ENCODE results near the gene SERPIND1. TPM values are rescaled to one million over a fixed set of nuclear protein-coding genes. Genes with fewer than 3 reads are reported as not detected.
"Not testable (repeated sequence)": the region's sequence is repeated elsewhere in the genome, so short reads cannot be mapped to it uniquely, and the experiment has no call there.

The SERPIND1 gene
- total RNA-seq, 1 donor from 2014 or later = 0.21 TPM

DNA sequence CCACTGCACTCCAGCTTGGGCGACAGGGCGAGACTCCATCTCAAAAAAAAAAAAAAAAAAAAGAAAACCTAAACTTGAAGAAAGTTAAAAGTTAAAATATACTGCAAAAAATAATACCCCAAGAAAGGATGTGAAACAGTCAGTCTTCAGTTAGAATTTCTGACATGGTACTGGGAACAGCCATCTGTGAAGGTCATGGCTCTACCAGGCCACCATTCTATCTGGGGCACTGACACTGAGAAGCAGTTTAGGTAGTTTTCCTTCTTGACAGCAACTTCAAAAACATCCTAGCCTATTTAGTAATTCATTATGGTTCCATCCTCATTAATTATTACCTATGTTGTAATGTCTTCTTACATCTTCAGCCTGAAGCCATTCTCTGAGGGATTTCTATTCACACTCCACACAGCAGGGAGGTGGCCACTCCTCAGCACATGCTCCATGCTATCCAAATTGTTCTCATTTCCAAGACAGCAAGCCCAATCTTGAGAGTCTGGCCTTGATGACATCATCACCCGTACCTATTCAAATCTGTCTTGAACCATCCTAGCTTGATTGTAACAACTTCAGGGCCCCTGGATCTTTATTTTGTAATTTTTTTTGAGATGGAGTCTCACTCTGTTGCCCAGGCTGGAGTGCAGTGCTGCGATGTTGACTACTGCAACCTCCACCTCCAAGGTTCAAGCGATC, 38.2 kb downstream of the SERPIND1 start:
- DNase-seq (ENCODE audit: low spot score) = no peak

DNA sequence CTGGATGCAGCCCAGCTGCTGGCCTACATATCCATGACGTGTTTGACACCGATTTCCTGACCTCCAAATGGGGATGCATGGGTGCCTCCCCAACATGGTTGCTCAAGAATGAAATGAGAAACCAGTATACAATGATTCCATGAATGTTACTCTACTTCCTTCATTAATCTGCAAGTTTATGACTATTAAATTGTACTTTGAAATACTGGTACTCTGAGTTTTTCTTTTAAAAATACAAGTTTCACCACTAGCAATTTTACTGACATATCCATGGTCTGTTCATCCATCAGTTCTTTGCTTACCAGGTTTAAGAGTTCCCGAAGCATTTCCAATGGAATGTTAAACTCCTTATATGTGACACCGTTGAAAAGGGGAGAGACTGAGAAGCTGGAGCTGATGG, 39.1 kb downstream of the SERPIND1 start:
- no peak for DNase-seq (ENCODE audit: low spot score)

DNA sequence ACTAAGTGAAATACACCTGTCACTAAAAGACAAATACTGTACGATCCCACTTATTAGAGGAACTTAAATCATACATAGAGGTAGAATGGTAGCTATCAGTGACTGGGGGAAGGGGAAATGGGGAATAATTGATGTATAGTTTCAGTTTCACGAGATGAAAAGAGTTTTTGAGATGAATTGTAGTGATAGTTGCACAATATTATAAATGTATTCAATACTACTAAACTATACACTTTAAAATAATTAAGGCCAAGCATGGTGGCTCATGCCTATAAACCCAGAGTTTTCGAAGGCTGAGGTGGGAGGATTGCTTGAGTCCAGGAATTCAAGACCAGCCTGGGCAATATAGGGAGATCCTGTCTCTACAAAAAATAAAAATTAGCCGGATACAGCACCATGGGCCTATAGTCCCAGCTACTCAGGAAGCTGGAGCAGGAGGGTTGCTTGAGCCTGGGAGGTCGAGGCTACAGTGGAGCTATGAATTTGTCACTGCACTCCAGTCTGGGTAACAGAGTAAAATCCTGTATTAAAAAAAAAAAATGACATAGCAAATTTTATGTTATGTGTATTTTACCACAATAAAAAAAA, 40.4 kb downstream of the SERPIND1 start:
- DNase-seq (ENCODE audit: low spot score) = no peak

DNA sequence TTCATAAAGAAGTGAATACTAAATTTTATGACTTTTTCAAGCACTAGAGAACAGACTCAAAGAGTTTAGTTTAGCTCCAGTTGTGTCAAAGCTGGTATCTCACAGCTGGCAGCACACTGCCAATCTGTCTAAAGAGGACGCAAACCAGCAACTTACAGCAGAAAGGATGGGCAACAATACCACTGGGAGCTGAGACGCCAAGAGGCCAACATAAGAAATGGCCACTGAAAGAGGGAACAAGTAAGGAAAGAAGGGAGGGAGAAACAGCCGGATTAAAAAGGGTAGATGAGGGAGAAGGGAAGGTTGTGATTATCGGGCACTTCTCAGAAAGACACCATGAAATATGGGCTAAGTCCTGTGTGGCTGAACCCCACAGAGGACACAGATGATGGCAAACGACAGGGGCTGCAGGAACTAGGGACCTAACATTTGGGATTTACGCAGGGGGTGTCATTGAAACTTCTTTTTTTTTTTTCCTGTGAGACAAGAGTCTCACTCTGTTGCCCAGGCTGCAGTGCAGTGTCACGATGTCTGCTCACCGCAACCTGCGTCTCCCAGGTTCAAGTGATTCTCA, 41.7 kb downstream of the SERPIND1 start:
- DNase-seq (ENCODE audit: low spot score) = no peak

DNA sequence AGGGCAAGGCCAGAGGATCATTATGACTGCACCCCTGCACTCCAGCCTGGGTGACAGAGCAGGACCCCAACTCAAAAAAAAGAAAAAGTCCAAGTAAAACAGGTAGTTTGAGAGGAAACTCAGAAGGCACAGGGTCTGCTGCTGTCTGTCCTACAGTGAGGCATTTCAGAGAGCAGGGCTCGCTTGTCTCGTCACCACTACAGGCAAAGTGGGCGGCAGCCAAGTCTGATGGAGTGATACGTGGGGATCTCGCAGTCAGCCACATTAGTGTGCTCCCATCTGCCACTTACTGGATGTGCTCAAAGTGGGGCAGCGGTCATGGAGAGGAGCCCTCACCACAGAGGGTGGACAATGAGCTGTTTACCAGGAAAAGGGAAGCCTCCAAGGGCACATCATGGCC, 42.6 kb downstream of the SERPIND1 start:
- DNase-seq (ENCODE audit: low spot score) = no peak

DNA sequence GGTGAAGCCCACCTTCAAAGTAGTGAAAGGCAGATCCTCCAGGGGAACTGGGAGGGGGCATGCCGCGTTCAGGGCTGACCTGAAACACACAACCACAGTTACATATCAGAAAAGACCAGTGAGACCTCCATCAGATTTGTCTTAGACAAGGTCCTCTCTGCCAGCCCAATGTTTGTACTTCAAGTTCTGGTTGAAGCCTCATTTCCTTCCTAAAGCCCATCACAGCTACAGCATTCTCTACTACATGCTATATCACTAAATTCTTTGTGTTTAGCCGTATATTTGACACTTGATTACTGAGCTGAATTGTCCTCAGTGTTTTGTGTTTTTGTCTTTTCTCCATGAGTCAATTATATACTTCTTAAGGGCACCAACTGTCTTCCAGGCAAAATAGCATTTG, 44.6 kb downstream of the SERPIND1 start:
- no peak for DNase-seq (ENCODE audit: low spot score)

DNA sequence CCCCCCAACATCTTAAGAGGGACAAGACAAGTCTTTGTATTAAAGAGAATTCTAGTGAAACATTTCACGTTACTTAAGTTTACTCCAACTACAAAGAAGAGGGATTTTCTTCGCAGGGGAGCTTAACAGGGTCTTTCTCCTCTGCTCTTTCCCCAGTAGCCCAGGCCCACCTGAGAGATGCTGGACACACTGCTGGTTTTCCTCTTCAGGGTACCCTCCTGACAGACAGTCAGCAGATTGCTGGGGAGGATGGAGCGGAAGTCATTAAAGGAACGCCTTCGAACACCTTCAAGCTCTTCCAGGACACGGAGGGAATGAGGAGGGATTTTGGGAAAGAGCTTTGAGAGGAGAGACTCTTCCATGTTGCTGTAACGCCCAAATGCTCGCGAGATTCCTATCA, 45.6 kb downstream of the SERPIND1 start:
- DNase-seq (ENCODE audit: low spot score) = no peak

DNA sequence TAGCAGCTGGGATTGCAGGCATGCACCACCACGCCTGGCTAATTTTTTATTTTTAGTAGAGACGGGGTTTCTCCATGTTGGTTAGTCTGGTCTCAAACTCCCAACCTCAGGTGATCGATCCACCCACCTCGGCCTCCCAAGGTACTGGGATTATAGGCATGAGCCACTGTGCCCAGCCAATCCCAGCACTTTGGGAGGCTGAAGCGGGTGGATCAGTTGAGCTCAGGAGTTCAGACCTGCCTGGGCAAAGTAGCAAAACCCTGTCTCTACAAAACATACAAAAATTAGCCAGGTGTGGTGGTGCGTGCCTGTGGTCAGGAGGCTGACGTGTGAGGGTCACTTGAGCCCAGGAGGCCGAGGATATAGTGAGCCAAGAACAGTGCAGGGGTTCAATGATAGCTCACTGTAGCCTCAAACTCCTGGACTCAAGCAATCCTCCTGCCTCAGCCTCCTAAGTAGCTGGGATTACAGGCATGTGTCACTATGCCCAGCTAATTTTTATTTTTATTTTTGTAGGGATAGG, 47.9 kb downstream of the SERPIND1 start:
- DNase-seq (ENCODE audit: low spot score) = not testable (repeated sequence)

DNA sequence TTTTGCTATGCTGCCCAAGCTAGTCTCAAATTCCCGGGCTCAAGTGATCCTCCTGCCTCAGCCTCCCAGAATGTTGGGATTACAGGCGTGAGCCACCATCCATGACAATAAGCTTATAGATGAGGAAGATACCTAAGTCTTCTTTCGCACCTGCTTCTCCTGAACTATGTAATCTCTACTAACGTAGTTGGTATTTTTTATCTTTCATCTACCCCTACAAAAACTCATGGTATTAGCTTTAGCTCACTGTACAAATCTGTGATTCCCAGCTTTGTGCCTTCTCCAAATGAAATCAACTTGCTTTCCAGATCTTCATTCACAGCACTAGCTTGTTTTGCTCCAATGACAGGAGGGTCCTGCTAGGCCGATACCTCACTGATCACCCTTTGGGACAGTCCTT, 48.3 kb downstream of the SERPIND1 start:
- DNase-seq (ENCODE audit: low spot score) = no peak

DNA sequence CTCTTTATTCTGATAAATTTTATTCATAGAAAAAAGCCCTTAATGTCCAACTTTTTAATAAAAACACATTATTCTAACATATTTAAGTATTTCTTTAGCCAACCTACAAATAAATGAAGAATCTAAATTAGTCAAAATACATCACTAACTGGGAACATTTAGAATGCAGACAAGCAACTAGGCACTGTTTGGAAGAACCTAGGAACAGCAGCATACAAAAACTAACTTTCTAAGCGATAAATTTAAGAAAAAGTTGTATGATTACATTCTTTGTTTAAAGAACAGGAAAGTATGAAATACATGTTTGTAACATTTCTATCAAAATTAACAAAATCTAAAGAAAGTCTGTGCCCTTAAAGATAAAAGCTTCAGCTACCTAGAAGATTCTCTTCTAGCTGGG, 49.4 kb downstream of the SERPIND1 start:
- no peak for DNase-seq (ENCODE audit: low spot score)

DNA sequence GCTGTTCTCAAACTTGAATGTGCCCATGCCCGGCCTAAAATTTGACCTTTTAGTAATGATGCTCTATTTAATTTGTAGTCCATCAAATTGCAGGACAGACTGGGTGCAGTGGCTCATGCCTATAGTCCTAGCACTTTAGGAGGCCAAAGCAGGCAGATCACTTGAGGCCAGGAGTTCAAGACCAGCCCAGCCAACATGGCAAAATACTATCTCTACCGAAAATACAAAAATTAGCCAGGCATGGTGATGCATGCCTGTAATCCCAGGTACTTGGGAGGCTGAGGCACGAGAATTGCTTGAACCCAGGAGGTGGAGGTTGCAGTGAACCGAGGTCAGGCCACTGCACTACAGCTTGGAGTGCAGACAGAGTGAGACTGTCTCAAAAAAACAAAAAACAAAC, 51.3 kb downstream of the SERPIND1 start:
- DNase-seq (ENCODE audit: low spot score) = not testable (repeated sequence)

DNA sequence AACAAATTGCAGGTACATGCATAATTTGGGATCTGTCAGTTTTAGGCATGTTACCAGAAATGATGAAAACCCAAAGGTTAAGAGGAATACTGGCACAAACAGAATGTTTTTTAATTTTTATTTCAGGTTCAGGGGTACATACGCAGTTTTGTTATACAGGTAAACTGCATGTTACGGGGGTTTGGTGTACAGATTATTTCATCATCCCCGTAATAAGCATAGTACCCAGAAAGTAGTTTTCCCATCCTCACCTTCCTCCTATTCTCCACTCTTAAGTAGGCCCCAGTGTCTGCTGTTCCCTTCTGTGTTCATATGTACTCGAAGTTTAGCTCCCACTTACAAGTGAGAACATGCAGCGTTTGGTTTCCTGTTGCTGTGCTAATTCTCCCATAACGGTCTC, 51.7 kb downstream of the SERPIND1 start:
- DNase-seq (ENCODE audit: low spot score) = no peak

DNA sequence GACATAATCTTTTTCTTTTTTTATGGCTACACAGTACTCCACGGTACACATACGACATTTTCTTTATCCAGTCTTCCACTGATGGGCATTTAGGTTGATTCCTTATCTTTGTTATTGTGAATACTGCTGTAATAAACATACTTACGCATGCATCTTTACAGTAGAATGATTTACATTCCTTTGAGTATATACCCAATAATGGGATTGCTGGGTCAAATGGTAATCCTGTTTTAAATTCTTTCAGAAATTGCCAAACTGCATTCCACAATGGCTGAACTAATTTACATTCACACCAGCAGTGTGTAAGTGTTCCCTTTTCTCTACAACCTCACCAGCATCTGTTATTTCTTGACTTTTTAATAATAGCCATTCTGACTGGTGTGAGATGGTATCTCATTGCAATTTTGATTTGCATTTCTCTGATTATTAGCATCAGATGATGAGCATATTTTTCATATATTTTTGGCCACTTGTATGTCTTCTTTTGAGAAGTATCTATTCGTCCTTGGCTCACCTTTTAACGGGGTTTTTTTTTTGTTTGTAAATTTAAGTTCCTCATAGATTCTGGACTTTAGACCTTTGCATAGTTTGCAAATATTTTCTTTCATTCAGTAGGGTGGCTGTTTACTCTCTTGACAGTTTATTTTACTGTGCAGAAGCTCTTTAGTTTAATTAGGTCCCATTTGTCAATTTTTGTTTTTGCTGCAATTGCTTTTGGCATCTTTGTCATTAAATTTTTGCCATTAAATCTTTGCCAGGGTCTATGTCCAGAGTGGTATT, 52.6 kb downstream of the SERPIND1 start:
- DNase-seq (ENCODE audit: low spot score) = not testable (repeated sequence)

DNA sequence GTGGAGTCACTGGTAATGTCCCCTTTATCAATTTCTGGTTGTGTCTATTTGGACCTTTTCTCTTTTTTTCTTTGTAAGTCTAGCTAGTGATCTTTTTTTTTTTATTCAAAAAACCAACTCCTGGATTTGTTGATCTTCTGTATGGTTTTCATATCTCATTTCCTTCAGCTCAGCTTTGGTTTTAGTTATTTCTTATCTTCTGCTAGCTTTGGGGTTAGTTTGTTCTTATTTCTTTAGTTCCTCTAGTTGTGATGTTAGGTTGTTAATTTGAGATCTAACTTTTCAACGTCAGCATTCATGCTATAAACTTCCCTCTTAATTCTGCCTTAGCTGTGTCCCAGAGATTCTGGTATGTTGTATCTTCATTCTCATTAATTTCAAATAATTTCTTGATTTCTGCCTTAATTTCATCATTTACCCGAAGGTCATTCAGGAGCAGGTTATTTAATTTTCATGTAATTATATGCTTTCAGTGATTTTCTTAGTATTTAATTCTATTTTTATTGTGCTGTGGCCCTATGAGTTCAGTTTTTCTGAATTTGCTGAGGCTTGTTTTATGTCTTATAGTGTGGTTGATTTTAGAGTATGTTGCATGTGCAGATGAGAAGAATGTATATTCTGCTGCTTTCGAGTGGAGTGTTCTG, 55.7 kb downstream of the SERPIND1 start:
- no peak for DNase-seq (ENCODE audit: low spot score)

DNA sequence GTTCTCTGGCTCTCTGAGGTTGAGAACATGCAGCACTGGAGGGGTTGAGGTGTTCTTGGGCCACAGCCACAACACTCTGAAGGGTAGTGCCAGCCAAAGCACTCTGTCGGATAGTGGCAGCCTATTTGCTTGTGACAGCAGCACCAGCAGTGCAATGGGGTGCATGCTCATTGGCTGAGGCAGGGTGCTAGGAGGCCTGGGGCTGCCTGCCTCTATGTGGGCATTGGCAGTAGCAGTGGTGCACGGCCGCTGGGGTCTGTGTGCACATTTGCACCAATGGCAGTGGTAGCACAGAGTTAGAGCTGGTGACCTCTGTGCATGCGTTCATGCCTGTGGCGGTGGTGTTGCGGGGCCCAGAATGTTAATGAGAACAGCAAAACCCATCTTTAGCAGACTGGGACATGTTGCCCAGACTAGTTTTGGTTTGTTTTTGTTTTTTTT, 59.3 kb downstream of the SERPIND1 start:
- DNase-seq (ENCODE audit: low spot score) = no peak

DNA sequence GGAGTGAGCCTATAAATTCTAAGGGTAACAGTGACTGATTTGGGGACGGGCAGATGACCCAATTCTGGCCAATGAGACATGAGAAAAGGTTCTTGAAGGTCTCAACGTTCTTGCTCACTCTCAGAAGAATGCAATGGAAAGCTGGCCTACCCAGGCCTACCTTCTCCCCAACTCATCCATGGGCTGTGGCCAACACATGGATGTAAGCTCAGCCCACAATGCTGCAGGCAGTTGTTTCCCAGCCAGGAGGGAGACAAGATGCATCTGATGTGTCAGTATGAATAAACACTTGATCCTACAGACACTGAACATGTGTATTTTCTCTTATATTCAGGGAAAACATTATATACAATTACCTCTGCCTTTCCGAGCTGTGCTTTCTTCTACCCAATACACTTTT, 60.3 kb downstream of the SERPIND1 start:
- DNase-seq (ENCODE audit: low spot score) = no peak

DNA sequence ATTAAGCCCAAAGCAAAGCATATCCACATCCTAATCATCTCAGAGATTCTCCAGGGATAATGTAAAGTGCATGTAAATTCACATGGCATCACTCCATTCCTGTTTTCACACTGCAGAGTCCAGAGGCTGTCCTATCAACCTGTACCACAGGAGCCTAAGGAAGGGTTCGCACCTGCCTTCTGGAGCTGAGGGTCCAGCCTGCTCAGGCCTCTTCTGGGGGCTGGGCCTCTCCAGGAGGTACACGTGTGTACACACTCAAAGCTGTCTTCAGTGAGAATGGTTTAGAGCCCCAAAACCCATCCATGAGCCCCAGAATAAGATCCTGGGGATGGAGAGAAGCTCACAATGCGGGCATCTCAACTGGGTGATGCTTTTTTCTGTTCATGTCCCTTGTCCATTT, 60.8 kb downstream of the SERPIND1 start:
- no peak for DNase-seq (ENCODE audit: low spot score)

Other genes with a start within 250 kb of the SERPIND1 start
- 129 TPM for gene PI4KA, start 84.7 kb downstream of the SERPIND1 start, total RNA-seq
- 28.7 TPM for gene SNAP29, start 84.9 kb downstream of the SERPIND1 start, total RNA-seq
- gene CRKL, start 143.3 kb downstream of the SERPIND1 start, total RNA-seq = 64.8 TPM
- gene AIFM3, start 193.1 kb downstream of the SERPIND1 start, total RNA-seq = 15.4 TPM
- 79.6 TPM for gene LZTR1, start 208.2 kb downstream of the SERPIND1 start, total RNA-seq
- gene THAP7, start 228.0 kb downstream of the SERPIND1 start, total RNA-seq = 25.8 TPM
- 5.7 TPM for gene P2RX6, start 241.1 kb downstream of the SERPIND1 start, total RNA-seq